NCI-H1105 (cell line): ENCODE data around the gene SOWAHB.

Experiments
- DNase-seq: peaks from one replicate; lab custom pipeline; 2025; lab: John Stamatoyannopoulos, UW

SOWAHB gene

DNA sequence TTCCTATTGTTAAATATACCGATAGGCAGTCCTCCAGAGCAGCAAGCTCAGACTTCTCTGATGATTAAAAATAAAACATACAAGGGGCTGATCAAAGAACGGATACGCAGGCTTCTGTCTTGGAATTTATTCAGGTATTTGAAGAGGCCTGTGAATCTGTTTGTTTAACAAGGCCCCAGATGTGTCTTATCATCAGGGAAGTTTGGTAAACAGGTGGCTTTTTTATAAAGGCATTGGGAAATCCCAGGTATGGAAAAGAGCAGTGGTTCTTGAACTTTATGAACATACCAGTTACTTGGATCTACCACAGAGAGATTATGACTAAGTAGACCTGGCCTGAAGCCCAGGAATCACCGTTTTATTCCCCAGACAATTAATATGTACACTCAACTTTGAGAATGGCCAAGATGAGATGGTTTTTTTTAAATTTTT, 47.9 kb downstream of the SOWAHB start:
- no peak for DNase-seq
